ENCODE results near the gene EEFSEC.
A peak's percentile ranks its signal among the peaks of the same experiment; 100 is the strongest.

EEFSEC gene

GRCh38 chr3:128294999-128295468, 141.8 kb downstream of the EEFSEC start:
- peak in 7 of 42 donors; percentile 2 to 28 (median 4) for DNase-seq
- intact Hi-C loops (cut with DNase I) = no loop called here

- DNase-seq = peak in 6 of 42 donors; percentile 7 to 31 (median 9)
- intact Hi-C loops (cut with DNase I) = no loop called here
These were observed 143.4 kb downstream of the EEFSEC start for GRCh38 chr3:128296469-128297251.

DNA sequence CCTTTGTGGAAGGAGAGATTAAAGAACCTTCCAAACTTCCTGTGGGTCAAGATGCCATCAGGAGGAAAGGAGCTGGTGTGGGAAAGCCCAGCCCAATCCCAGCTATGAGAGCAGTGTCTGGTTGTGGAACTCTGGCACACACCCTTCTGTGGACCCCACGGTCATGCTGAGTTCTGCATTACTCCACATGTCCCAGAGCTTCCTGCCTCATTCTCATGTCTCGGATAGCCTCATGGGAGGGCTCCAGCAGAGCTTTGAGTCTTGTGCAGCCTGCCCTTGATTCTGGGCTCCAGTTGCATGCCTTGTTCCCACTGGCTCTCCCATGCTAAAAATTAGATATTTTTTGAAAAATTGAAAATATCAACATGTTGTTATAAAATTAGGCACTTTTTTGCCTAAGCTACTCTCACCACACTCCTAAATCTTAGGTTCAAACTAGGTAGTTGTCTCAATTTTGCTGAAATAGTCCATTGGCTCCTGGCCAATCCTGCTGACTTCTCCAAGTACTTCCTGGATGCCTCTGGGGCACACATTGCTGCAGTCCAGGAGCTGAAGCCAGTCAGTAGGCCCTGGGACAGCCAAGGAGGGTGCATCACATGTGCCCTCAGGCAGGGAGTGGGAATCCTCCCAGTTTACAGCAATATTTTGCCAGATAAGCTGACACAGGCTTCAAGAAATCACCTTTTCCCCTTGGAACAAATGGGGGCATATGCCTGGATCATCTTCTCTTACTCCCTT, 144.3 kb downstream of the EEFSEC start:
- intact Hi-C loops (cut with DNase I) = no loop called here
- peak in 7 of 42 donors; percentile 5 to 31 (median 12) for DNase-seq

- intact Hi-C loops (cut with DNase I) = no loop called here
- DNase-seq = peak in 6 of 42 donors; percentile 4 to 37 (median 18)
These were observed 148.1 kb downstream of the EEFSEC start for GRCh38 chr3:128301186-128302023.

GRCh38 chr3:128306481-128306880, 153.2 kb downstream of the EEFSEC start:
- DNase-seq = no peak
- intact Hi-C loops (cut with DNase I) = no loop called here

- intact Hi-C loops (cut with DNase I) = no loop called here
- peak in 5 of 42 donors; percentile 12 to 37 (median 21) for DNase-seq
These were observed 153.8 kb downstream of the EEFSEC start for GRCh38 chr3:128307029-128307633.

DNA sequence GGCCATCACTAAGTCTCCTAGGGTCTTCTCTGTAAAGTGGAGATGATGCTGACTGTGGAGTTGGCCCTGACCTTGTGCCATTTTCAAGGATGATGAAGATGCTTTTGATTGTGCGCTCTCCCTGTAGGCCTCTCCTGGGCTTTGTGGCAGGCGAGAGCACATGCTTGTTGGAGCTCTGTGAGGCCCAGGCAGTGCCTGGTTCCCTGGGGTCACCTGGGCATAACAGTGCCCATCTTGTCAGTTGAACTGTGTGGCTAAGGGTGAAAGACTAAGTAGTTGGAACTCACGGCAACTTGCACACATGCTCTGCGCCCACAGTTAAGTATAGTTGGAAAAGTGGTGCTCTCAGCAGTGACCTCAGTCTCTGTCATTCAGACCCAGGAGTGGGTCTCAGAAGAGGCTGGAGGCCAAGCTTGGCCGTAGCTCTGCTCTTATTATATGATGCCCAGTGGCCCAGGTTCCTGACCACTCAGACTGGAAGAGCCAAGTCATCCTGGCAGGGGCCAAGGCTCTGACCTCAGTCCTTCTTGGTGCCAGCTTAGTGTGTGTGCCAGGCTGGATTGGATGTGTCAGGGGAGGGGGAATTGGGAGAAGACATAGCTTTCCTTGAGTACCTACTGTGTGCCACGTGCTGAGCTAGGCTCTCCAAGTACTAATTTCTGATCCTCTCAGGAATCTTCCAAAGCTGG, 154.6 kb downstream of the EEFSEC start:
- intact Hi-C loops (cut with DNase I) = no loop called here
- peak in 6 of 42 donors; percentile 10 to 49 (median 26) for DNase-seq

- DNase-seq = peak in 3 of 42 donors; percentile 4 to 31 (median 6)
- intact Hi-C loops (cut with DNase I) = no loop called here
These were observed 155.7 kb downstream of the EEFSEC start for GRCh38 chr3:128309026-128309425.

- intact Hi-C loops (cut with DNase I) = no loop called here
- DNase-seq = peak in 4 of 42 donors; percentile 7 to 31 (median 16)
These were observed 157.2 kb downstream of the EEFSEC start for GRCh38 chr3:128310286-128311058.

DNA sequence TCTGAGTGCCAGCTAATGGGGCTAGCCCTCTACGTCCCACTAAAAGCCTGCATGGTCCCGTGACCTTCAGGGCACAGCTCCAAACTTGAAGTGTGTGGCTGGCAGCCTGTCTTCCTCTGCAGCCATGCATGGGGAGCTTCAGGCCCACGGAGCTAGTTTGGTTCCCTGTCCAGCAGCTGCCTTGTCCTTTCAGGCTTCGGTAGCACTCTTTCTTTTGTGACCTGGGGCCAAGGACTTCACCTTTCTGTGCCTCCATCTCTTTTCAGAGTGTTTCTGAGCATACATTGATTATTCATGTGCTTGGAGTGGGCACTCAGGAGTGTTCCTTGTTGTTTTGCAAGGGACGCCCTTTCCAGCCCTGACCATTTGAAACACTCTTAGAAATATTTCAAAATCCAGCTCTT, 158.2 kb downstream of the EEFSEC start:
- intact Hi-C loops (cut with DNase I) = no loop called here
- peak in 15 of 42 donors; percentile 21 to 62 (median 41) for DNase-seq

GRCh38 chr3:128312271-128312670, 159.0 kb downstream of the EEFSEC start:
- intact Hi-C loops (cut with DNase I) = no loop called here
- peak in 5 of 42 donors; percentile 14 to 36 (median 28) for DNase-seq

- DNase-seq = peak in 6 of 42 donors; percentile 12 to 39 (median 29)
- intact Hi-C loops (cut with DNase I) = no loop called here
These were observed 159.9 kb downstream of the EEFSEC start for GRCh38 chr3:128313071-128313725.

DNA sequence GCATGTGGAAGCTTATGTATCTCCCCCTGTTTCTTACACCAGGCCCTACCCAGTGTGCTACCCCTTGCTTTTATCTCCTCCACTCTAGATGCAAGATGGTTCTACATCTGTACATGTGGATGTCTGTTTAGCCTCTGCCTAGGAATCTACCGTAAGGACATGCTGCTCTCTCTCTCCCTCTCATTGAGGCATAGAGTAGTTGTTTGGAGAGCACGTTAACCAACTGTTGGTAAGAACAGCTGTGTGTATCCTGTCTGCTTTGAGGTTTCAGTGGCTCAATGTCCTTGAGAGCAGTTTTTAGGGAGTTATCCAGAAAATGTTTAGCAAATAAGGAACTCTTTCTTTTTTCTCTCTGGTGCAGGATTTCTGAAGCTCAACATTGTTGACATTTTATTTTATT, 160.7 kb downstream of the EEFSEC start:
- intact Hi-C loops (cut with DNase I) = no loop called here
- peak in 2 of 42 donors; percentile 2 to 22 for DNase-seq

DNA sequence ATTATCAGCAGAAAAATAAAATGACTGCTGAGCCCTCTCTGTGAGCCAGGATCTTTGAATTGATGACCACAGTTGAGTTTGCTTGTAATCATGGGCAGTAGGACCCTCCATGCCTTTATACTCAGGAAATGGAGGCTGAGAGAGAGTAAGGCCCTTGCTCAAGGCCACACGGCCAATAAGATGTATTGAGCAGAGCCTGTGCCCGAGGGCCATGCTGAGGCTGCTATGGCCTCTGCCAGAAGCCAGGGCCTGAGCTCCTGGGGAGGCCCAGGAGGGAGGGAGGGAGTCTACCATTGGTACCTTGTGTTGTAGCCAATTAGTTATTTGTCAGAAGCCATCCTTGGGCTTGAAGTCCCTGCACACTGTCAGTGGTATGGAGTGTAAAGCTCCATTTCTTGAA, 162.0 kb downstream of the EEFSEC start:
- intact Hi-C loops (cut with DNase I) = no loop called here
- peak in 3 of 42 donors; percentile 7 to 27 (median 18) for DNase-seq

- intact Hi-C loops (cut with DNase I) = no loop called here
These were observed 163.2 kb downstream of the EEFSEC start for GRCh38 chr3:128316481-128316891.

GRCh38 chr3:128317101-128317697, 163.9 kb downstream of the EEFSEC start:
- intact Hi-C loops (cut with DNase I) = no loop called here
- peak in 7 of 42 donors; percentile 7 to 37 (median 13) for DNase-seq

More at GRCh38 chr3:128316481-128316891, 163.2 kb downstream of the EEFSEC start:
- DNase-seq = peak in 7 of 42 donors; percentile 5 to 39 (median 26)

All from head of caudate nucleus (tissue), 42 donors.